ENCODE data around the gene TRPV3.
"Not testable (repeated sequence)": the region's sequence is repeated elsewhere in the genome, so short reads cannot be mapped to it uniquely, and the experiment has no call there.

The TRPV3 gene

DNA sequence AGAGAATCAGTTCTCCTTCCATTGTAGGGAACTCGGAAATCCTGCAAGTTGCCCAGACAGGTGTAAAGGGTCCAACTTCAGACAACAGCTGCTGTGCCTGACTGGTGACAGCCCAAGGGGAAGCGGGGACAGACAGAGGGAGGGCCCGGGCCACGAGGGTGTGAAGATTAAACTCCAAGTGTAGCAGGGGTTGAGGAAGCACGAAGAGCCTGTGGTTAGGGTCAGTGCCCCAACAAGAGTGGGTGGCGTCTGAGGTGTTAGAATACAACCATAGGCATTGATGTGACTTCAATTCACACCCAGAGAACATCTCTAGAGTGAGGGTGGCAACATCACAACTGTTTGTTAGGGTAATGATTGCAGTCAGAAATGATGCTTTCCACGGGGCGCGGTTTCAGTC is 42.7 kb downstream of the TRPV3 start:
- DNase-seq: no peak

GRCh38 chr17:3514167-3514566 is 43.4 kb downstream of the TRPV3 start:
- DNase-seq: not testable (repeated sequence)

DNA sequence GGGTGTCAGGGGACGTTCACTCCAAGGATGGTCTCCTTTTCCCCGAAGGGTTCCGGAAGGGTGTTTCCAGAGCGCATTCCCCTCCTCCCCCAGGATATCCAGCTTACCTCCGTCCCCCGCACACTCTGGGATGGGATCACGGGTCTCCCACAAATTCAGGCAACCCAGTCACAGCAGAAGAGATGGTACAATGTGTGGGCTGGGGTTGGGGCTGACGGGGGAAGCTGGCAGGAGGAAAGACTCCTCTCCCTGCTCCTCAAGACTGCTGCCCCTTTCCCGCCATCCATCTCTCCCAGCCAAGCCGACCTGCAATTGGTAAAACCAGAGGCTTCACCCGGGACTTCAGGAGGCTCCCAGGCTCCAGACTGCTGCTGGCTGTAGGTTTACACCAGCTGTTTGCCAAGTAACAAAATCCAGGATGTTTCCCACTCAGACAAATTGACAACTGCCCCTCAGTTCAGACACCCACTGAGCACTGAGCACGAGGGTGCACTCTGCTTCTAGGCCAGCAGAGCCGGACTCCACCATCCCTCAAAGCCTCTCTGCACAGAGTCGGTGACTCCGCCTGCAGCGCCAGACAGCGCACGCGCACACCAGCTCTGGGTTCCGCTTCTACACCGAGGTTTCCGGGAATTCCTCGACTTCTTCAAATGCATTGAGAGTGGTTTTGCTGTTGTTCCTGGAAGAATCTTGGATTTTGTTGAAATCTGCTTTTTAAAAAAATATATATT is 44.1 kb downstream of the TRPV3 start:
- DNase-seq: no peak

GRCh38 chr17:3512505-3513171 is 45.0 kb downstream of the TRPV3 start:
- DNase-seq: no peak

DNA sequence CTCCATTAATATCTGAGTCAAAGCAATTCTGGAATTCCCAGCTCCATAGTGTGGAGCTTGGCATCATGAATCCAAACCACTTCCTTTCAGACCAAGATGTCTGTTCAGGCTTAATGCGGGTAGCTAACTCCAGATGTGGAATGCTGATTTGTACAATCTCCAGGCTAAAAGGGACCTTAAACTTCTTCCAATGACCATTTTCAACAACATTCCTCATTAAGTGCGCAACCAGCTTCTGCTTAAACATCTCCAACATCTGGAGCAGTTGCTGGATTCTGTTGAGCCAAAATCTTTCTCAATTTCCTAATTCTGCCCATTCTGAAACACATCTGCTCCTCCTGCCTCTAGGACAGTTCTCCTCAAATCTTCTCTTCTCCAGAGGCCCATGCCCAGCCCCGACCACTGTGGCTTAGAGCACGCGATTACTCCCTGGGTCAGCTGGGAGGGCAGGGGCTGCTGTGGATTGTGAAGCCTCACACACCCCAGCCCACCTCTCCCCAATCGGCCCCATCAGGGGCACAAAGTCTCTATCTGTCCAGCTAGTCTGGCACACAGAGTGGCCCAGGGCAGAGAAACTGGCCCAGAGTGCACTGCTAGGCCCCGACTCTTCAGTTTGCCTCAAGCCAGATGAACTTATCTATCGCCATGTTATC is 45.6 kb downstream of the TRPV3 start:
- no peak for DNase-seq

DNA sequence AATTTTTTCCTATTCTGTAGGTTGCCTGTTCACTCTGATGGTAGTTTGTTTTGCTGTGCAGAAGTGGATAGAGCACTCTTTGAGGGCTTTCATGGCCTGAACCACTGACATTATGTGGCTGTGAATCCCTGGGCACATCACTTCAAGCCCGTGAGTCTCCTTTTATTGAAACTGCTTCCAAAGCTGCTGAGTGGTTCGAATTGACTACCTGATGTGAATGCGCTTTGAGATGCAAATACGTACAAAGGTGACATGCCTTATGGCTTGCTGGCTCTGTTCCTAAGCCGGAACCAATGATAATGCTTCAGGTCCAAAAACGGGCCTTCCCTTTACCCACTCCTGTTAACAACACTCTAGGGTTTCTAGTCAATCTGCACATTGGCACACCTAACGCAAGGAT is 47.5 kb downstream of the TRPV3 start:
- DNase-seq: no peak

GRCh38 chr17:3507869-3508268 is 49.7 kb downstream of the TRPV3 start:
- DNase-seq: no peak

- DNase-seq: no peak
These were observed 50.5 kb downstream of the TRPV3 start for GRCh38 chr17:3507071-3507470.

DNA sequence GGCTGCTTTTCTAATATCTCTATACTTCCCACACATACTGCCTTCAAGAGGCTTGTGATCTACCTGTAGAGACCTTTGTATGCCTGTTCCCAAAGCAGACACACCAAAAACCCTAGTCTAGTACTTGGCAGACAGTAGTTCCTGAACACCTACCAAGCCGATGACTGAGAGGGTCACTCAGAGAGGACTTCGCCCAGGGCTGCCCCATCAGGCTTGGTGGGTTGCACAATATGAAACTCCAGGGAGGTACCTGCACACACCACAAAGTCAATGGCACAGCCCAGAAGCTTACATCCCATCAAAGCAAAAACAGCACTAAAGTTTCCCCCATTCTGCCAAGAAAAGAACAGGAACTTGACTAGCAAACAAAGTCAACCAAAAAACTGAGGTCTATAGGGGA is 51.6 kb downstream of the TRPV3 start:
- no peak for DNase-seq

- no peak for DNase-seq
These were observed 52.6 kb downstream of the TRPV3 start for GRCh38 chr17:3505008-3505407.

- no peak for DNase-seq
These were observed 54.3 kb downstream of the TRPV3 start for GRCh38 chr17:3503285-3503684.

DNA sequence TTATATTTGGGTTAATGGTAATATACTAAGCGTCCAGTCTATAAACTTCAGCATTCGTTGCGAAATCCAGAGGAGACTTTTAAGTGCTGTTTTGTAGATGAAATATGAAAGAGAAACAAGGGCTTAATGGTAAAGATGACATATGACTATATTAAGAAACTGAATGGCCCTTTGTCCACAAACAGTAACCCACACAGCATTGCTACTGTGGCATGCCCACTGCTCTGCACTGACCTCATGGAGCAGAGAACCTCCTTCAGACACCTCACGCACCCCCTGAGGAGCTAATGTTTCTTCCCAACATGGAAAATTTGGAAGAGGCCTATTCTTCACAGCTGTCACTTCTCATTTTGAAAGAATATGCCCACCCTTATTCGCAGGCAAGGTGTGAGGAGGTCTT is 55.1 kb downstream of the TRPV3 start:
- no peak for DNase-seq

GRCh38 chr17:3501344-3501743 is 56.3 kb downstream of the TRPV3 start:
- DNase-seq: no peak

DNA sequence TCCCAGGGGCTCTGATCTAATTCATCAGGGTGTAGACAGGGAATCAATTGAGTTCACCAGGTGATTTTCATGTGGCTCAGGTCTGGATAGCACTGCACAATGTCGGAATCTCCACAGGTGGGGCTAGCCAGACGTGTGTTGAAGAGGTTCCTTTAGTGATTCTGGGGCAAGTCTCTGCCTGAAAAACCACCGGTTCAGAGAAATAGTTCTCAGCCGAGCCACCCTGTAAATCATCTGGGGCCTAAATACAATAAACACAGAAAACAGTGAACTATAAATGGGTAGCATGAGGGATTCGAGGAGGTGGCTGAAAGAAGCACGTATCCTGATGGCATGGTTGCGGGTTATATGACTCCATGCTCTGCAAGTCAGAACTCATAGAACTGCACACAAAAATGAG is 60.5 kb downstream of the TRPV3 start:
- no peak for DNase-seq

GRCh38 chr17:3485481-3486068 is 72.0 kb downstream of the TRPV3 start:
- no peak for DNase-seq

DNA sequence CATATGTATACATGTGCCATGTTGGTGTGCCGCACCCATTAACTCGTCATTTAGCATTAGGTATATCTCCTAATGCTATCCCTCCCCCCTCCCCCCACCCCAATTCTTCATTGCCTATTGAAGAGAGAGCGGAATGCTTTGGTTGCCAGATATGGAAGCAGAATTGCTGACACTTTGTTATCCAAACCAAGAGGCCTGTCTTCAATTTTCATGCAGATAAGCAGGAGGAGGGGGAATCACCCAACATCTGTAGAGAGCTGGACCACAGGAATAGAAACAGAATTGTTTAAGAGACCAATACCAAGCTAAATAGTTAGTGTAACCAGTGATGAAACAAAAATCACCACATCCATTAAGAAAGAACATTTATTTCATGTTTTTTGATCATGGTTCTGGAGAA is 74.8 kb downstream of the TRPV3 start:
- no peak for DNase-seq

- DNase-seq: no peak
These were observed 77.6 kb downstream of the TRPV3 start for GRCh38 chr17:3479988-3480387.

DNA sequence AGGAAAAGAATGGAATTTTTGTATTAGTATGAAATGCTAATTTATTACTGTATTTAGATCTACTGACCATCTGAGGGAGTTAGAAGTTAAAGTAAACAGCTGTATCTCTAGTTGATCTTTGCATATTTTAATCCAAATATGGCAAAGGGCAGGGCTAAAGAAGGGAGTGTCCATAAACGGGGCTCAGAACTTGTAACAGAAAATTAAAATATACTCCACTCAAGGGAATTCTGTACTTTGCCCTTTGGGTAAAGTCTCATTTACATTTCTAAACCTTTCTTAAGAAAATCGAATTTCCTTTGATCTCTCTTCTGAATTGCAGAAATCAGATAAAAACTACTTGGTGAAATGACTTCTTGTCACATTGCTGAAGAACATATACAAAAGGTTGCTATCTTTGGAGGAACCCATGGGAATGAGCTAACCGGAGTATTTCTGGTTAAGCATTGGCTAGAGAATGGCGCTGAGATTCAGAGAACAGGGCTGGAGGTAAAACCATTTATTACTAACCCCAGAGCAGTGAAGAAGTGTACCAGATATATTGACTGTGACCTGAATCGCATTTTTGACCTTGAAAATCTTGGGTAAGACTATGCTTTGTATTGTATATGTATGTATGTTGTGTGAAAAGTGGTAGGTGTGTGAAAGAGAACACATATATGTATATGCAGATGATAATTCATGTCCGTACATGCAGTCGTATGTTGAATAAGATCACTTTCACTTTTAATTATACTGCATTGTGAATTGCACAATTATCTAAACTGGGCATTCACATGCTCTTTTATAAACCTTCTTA is 81.6 kb downstream of the TRPV3 start, which contains the start of gene ASPA:
TSS of gene ASPA (plus strand) at position 186 of the 799 bp plus-strand sequence. CDS start at position 349, 163 bp downstream.
- no peak for DNase-seq

GRCh38 chr17:3475251-3475685 is 82.3 kb downstream of the TRPV3 start:
- no peak for DNase-seq

- DNase-seq: no peak
These were observed 83.4 kb downstream of the TRPV3 start for GRCh38 chr17:3474212-3474611.

DNA sequence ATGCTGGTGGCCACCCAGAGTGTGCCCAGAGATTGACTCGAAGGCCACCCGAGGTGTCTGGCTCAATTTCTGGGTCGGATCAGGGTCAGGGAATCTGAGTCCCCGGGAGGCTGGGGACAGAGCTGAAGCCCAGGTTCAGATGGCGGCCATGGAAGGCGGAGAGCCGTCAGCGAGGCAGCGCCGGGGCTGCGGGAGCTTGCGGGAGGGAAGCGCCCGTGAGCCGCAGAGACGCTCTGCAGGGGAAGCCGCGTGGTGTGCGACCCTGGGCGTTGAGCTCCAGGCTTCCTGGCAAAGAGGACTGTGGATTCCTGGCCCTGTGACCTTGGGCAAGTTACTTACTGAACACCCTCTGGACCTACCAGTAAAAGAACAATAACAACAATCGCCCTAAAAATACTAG is 85.5 kb downstream of the TRPV3 start:
- no peak for DNase-seq

GRCh38 chr17:3471599-3471998 is 86.0 kb downstream of the TRPV3 start, which contains the start of gene SPATA22:
Gene SPATA22, minus strand, starts transcription at chr17:3471819. Its CDS starts 2,494 bp downstream, at chr17:3469325.
- no peak for DNase-seq

DNA sequence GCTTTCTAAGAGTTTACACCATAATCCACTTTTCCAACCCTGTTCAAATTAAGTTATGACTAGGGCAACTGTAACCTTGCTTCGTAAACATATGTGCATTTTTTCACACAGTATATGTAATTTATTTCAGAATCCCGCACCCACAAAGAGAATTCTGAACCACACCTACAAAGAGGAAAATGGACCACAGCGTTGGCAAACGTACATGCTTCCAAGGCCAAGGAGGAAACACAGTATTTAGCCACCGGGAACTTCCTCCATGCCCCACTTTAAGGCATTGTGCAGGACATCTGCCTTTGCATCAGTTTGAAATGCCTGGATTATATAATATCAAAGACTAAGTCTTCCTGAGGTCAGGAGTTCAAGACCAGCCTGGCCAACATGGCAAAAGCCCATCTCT is 88.1 kb downstream of the TRPV3 start:
- no peak for DNase-seq
